MG63 (cell line): ENCODE data around the gene SMARCA1. TPM values are rescaled to one million over a fixed set of nuclear protein-coding genes. Genes with fewer than 3 reads are reported as not detected.

Experiments
- DNase-seq: peaks from one replicate; pipeline ENCODE4 v3.0.0-alpha.2; 2020
- H3K27me3 ChIP-seq: fragments of 250-450 bp; sonication (Bioruptor Pico); 2 replicates; pipeline ENCODE4 v1.5.1; 2020; ENCODE audit warnings: mild to moderate bottlenecking, moderate library complexity
- H3K36me3 ChIP-seq: fragments of 250-450 bp; sonication (Bioruptor Pico); 2 replicates; pipeline ENCODE4 v1.5.1; 2020; ENCODE audit warnings: mild to moderate bottlenecking, moderate library complexity
- H3K4me3 ChIP-seq: fragments of 250-450 bp; sonication (Bioruptor Pico); 2 replicates; pipeline ENCODE4 v1.5.1; 2020; ENCODE audit warnings: mild to moderate bottlenecking, moderate library complexity
- H3K9me3 ChIP-seq: fragments of 250-450 bp; sonication (Bioruptor Pico); 2 replicates; pipeline ENCODE4 v1.5.1; 2020; ENCODE audit warnings: mild to moderate bottlenecking, moderate library complexity
- total RNA-seq: library from RNA; depleted of rRNA; stranded (reverse); fragments of >200 nt; shearing (Covaris generic); gene quantifications from 2 replicates; pipeline ENCODE4 v1.2.3, GENCODE V29; 2014; ENCODE audit warnings: low replicate concordance; rRNA removed

Gene SMARCA1
- total RNA-seq, 1 experiment from 2014 or later: 10.7 TPM

DNA sequence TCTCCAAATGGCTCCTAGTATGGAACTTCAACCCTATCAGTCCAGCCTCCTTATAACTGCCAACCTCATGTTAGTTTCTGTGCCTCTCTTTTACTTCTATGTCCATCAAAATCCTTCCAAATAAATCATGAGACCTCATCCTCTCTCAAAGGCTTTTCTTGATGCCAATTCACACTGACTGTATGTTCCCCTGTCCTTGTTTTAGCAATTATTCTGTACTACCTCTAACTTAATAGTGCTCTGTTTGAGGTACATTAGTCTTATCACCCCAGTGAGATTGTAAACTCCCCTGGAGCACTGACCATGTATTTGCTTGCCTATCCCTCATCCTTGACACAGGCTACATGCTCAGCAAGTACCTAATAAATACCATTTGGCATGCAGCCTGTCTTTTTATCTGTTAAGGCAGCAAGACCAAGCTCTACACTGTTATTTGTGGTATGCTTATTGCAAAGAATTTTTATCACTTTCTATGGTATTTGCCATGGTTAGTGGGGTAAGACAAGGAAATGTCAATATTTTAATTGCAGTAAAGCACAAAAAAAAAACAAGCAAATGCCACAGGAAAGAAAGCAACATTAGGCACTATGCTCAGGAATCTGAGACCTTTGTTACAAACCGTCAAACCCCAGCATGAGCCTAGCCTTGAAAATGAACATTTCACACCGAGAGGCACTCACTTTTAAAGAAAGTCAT lies 119.2 kb downstream of the SMARCA1 start:
- Histone ChIP-seq H3K27me3 (no peaks in the 10 kb centered on the region), H3K9me3 (no peaks in the 10 kb centered on the region), H3K36me3 (no peaks in the 10 kb centered on the region), H3K4me3 (no peak overlapping the region)
- no peak for DNase-seq

Other genes with a start within 250 kb of the SMARCA1 start
- gene OCRL, start 16.8 kb upstream of the SMARCA1 start, total RNA-seq: 26.6 and 27.6 TPM in 2 replicates
- gene APLN, start 131.5 kb upstream of the SMARCA1 start, total RNA-seq: 1.4 and 7.2 TPM in 2 replicates
- not detected in 2 replicates for gene XPNPEP2, start 215.5 kb upstream of the SMARCA1 start, total RNA-seq